Activated CD4-positive, alpha-beta T cell treated with anti-CD3 and anti-CD28 coated beads for 1 hour (primary cell): ENCODE results near the gene CDK8.
"Not testable (repeated sequence)": the region's sequence is repeated elsewhere in the genome, so short reads cannot be mapped to it uniquely, and the experiment has no call there.

Source experiments
- DNase-seq: peaks from one replicate; pipeline ENCODE4 v3.0.0-alpha.2; 2020

Gene CDK8

DNA sequence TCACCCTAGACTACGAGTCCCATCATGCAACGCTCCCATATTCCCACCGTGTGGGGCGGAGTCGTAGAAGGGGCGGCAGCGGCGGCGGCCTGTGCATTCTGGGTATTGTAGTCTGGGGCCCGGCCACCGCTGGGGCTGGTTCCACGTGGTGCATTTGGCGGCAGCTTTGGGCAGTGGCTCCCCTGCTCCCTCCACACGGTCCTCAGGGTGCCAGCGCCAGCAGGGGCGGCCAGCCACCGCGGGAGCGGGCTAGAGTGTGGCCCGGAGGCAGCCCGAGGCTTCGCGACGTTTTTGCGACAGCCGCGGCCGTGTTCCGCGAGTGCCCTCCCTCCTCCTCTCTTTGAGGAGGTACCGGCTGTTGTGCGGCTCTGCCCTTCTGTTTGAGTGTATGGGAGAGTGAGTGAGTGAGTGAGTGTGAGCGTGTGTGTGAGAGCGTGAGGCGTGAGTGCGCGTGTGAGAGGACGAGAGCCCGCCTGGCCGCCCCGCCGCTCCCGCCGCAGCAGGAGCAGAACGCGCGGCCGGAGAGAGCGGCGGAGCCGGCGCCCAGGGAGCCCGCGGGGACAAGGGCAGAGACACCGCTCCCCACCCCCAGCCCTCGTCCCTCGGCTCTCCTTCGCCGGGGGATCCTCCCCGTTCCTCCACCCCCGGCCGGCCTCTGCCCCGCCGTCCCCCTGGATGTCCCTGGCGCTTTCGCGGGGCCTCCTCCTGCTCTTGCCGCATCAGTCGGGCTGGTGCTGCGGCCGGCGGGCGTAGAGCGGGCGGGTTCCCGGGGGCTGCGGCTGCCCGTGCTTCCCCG, at the start of gene CDK8:
TSS of gene CDK8 (plus strand) at position 343 of the 796 bp plus-strand sequence. CDS start 513 bp downstream, outside the sequence.
- DNase-seq, result peak; percentile 79

DNA sequence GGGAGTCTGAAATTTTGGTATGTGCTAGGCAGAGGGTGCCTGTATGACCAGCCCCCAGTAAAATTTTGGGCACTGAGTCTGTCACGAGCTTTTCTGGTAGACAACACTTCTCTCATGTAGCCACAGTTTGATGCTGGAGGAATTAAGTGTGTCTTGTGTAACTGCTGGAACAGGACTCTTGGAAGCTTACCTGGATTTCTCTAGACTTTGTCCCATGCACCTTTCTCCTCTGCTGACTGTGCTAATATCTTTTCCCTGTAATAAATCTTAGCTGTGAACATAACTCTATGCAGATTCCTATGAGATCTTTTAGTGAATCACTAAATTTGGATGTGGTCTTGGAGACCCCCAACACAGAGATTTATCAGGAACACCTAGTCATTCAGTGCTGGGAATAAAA, 45.6 kb upstream of the CDK8 start:
- DNase-seq, result no peak

DNA sequence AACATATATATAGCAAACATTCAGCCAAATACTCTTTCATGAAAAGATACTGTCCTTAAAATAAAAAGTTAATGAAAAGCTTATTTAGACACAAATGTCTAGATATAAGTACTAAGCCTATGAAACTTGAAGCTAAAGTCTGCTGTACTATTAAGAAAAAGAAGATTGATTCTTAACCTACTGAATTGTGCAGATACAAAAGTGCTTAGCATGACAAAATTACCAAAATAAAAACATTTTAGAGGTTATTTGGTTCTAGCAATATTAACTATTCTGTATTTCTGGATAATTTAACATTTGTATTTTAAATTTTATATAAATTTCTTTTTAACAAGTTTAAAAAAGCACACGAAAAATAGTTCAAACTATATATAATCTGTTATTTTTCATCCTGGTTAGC, 40.6 kb upstream of the CDK8 start:
- no peak for DNase-seq

DNA sequence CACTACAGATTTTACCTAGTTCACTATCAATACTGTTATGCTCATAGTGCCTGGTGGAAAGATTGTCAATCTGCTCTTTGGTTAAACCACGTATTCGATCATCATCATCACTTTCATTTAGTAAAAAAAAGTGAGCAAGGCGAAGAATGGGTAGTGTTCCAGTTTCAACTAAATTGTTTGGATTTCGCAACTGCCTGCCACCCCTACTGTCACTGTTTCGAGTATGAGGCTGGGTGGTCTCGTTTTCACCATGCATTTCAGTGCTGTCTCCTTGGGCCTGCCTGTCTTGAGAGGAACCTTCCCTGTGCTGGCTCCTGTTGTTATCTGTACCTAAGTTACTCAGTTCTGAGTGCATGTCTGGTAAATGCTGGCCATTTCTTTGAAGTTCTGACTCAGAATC, 39.9 kb upstream of the CDK8 start:
- no peak for DNase-seq

DNA sequence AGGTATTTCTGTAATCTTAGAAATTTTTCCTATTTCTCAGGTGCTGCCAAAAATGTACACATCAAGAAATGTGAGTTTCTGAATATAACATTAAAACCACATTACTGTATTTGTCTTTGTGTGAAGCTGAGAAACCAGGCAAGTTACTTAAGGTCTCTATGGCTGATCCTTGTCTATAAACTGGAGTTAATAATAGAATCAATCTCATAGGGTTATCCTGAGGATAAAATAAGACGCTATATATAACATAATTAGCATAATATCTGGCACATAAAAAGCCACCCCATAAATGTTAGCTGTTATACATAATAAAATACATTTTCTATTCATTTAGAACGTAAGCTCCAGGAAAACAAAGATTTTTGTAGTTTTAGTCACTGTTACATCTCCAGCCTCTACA, 37.9 kb upstream of the CDK8 start:
- DNase-seq, result no peak

DNA sequence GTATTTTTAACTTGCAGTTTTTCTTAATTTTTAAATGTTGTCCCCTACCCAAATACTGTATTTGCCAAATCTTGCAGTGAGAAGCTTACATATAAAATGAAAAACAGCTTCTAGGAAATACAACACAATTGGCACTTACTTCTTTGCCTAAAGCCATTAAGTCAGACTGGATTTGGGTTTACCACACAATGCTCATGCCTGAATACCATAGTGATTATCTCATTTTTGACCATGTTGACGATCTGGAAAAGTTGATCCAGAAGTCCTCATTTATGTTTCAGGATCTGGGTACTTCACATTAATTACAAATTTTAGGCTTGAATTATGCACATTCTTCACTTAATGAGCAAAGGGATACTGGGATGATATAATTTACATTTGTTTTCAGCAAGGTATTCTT, 34.2 kb upstream of the CDK8 start:
- DNase-seq, result no peak

DNA sequence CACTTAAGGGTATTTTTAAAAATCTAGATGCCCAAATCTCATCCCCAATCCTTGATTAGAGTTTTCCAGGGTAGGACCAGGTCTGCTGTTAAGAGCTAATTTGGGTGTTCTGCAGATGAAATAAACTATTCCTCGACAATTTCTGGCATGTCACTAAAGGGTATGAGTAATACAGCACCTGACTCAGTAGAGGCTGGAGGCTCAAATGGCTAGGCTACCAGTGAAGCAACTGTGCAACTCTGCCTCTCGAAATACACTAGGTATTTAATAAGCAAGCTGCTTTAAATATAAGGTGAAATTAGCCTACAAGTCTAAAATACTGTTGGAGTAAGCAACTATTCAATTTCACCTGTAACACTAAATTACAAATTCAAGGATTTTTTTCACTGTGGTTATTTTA, 33.4 kb upstream of the CDK8 start:
- DNase-seq, result no peak

DNA sequence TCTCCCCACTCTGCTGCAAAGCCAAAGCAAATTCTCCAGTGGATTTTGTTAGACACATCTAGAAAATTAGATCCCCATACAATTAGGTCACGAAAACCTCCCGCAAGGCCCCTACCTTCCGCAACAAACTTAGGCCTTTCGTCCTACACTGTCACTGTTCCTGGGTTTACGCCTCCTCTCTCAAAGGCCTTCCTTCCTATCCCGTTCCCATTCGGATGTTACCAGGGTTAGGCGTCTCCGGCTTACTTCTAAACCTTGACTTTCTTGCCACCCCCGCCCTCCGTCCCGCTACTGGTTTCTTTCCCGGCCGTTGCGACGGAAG, 32.6 kb upstream of the CDK8 start:
- DNase-seq, result no peak

DNA sequence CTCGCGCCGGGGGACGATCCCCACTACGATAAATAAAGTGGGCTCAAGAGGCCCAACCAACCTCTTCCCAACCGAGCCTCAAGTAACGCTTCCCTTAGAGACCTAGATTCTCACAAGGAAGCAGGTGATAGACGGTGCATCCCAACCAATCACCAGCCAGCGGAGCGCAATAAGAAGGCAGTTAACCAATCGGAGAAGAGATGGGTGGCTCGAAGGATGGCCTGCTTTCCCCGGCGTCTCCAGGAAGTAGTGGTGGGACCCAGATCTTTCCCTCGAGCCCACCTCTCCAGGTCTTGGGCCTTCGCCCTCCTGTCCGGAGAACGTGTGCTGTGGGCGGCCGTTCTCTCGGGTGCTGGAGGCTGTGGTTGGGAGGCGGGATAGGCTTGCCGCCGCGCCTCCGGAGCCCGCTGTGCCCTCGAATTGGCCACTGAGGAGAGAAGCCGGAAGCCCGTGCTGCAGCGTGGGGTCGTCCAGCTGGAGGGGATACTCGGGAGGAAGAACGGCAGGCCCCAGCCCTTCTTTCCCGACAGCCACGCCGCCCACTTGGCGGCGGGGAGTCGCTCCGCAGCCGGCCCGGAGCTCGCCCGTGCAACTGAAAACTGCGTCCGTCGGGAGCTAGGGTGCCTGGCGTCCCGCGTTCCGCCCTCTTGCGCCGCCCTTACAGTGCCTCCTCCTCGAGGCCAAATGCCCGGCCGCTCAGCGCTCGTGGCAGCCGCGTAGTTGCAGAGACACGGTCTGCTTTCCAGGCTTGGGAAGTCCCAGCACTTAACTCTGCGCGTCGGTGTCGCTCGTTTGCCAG, 32.0 kb upstream of the CDK8 start, which contains the start of gene RNF6:
TSS of gene RNF6 (minus strand) at position 594 of the 799 bp plus-strand sequence. CDS start 2,665 bp downstream, outside the sequence.
- DNase-seq, result peak; percentile 75

DNA sequence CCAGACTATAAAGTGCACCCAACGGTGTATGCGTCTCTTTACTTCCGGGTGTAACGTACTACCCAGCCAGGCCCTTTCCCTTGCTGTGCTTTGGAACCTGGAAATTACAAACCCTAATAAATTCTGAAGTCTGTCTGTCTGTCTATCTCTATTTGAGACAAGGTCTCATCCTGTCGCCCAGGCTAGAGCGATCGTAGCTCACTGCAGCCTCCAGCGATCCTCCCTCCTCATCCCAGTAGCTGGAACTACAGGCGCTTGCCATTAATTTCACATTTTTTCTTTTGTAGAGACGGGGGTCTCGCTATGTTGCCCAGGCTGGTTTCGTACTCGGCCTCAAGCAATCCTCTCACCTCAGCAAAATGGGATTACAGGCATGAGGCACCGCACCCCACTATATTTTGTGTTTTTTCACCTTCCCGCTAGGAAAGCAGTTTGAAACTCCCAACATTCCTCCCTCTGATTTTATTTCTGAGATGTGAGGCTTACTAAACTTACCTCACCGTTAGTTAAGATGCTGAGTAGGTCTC, 31.3 kb upstream of the CDK8 start:
- no peak for DNase-seq

DNA sequence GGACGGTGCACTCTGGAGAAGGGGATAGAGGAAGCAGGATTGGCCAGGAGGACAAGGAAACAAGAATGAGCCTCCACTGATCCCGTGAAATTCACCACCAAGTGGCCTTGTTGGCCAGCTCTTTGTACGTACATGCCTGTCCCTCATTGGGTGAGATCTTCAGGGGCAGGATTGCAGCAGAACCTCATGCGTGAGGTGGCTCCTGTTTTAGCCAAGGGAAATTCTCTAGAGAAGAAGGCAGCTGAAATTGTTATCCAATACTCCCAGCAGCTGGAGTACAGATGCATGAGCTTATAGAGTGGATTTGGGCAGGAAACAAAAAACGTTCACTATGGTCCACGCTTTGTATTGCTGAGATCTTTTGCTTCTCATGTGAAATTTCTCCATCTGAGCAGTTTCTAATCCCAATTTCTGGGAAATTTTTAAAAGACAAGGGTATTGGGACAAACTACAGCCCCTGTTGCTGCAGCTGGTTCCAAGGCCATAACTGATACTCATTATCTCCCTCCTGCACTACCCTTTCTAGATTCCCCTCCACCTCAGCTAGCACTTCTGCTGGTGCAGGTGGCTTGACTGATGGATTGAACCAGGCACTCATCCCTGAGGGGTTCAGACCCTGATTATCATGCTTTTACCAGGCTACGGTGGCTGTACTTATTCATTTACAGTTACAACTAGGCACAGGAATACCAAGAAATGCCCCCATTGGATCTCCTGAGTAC, 27.9 kb upstream of the CDK8 start:
- DNase-seq, result no peak

DNA sequence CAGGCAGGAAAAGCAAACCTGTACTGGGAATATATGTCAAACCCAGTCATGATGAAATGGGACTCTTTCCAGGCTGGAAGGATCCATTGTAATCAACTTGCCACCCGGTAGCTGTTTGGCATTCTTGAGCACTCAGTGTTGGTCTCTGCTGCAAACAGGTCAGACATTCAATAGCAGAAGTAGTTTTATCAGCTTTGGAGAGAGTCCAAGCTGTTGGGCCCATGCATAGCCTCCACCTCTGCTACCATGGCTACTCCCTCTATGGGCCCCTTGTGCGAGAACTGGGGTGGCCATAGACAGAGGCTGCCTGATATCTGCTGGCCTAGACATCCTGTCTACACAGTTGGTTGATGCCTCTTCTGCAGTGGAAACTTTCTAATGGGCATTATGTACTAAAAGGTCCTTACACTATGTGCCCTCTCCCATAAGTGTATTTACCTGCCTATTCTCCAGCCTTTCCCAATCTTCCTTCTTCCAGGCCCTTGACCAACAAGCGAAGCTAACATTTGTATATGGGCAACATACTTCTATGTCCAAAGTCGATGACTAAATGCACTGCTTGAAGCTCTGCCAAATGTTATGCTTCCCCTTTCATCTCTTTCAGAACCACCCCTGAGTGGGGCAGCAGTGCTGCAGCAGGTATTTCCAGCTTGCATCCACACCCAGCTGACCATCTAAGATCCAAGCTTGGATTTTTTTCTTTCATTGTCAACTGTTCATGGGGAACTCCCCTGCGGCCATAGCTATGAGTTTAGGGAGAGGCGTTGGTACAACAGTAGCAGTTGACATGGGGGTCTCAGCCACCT, 26.6 kb upstream of the CDK8 start:
- no peak for DNase-seq

DNA sequence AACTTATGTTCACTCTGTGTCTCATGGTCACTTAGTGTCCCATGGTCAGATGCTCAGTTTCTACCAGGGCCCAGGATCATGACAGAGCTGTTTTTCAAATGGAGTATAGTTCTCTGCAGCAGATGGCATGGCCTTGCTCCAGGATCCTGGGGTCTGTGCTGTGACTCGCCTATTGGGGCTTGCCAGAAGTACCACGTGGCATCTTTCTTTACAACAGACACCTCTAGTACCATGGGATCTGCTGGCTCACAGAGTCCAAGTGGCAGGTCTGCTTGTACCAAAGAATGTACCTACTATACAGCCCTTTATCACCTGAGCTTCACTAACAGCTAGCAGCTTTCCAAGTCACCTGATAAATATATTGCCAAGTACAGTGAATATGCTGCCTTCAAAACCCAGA, 25.8 kb upstream of the CDK8 start:
- DNase-seq, result no peak

DNA sequence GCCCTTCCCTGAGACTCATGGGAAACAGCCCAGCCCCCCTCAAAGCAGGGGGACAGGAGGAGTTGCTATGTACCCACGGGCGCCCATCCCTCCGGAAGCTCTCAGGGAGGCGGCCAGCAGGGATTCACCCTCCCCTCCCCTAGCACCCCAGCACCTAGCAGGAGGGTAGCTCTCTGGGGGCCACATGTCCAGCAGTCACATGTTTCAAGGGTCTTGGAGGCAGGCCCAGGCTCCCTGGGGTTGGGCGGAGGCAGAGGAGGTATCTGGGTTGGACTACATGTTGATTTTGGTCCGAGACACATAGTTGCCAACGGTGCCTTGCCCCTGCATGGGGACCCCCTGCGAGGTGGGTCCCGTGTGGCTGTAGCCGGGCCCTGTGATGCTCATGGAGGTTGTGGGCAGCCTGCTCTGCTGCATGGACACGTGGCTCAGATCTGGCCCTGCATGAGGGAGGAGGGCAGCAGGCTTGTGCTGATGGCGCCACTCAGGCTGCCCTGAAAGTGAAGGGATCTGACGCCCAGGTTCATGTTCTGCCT, 24.8 kb upstream of the CDK8 start:
- DNase-seq, result no peak

DNA sequence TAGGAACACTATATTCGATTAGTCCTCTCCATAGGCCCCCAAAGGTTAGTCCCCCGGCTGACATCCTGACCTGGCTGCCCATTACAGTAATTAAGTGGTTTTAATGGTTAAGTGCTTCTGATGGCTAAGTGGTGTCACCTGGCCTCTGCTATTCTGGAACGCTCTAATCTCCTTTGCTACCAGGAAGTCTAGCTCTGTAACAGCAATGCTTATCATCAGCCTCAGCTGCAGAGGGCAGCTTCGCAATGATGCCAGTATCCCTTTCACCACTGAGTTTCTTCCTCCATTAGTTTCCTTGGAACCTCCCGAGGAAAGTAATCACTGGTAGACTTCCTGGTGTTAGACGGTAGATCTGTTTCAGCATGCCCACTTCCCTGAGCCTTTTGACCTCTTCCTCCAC, 23.2 kb upstream of the CDK8 start:
- DNase-seq, result no peak

DNA sequence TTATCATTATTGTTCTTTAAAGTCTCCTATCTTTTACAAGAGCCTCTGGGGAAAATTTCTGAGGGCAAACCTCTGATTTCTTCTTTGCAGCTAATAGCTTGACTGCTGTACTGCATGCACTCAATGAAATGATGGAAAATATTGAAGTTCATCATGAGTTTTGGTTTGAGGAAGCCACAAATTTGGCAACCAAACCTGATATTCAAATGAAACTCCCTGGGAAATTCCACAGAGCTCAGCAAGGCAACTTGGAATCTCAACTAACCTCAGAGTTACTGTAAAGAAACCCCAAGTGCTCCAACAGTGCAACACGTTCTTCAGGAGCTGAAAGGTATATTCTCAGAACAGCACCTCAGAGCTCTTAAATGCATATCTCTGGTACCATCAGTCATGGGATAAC, 17.6 kb upstream of the CDK8 start:
- no peak for DNase-seq

DNA sequence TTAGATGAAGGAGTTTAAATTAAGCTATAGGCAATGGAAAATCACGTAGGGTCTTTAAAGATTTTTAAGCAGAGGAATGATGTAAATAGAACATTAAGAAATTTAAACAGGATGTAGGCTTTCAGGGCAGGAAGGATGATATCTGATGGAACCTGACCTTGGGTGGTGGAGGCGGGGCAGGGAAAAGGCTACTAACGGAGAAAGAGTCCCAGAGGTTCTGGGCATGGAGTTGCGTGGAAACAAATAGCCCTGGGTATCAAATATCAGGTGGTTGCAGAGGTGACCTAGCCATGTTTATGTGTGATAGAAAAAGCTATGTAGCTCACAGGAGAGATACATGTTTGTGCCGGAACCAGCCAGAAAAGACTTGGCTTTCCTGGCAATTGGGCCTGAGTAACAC, 7.8 kb upstream of the CDK8 start:
- no peak for DNase-seq

DNA sequence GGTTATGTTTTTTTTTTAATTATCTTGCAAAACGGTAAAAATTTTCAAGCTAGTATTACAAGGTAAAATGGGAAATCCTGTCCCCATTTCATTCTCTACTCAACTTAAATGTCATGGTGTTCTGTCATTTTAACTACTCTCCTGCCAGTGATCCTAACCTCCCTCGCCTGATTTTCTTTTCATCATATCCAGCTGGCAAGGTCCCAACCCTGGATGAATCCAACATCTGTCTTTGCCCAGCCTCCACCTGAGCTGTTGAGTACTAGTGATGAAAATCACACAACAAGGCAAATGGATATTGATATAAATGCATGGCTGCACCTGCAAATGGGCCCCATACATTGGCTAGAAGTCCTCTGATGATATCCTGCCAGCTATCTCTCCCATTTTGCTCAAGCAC, 6.9 kb upstream of the CDK8 start:
- DNase-seq, result no peak

DNA sequence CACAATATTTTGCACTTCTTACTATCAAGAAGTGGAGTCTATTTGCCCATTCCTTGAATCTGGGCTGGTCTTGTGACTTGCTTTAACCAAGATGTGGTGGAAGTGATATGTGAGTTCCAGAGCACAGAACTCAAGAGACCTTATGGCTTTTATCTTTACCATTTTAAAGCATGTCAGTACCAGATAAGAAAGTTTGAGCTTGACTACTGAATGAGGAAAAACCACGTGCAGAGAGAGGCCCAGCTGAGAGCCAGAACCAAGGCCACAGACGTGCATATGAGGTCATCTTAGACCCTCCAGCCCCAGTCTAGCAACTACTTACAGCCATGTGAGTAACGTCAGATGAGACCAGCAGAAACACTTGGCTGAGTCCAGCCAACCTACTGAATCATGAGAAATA, 6.3 kb upstream of the CDK8 start:
- no peak for DNase-seq

DNA sequence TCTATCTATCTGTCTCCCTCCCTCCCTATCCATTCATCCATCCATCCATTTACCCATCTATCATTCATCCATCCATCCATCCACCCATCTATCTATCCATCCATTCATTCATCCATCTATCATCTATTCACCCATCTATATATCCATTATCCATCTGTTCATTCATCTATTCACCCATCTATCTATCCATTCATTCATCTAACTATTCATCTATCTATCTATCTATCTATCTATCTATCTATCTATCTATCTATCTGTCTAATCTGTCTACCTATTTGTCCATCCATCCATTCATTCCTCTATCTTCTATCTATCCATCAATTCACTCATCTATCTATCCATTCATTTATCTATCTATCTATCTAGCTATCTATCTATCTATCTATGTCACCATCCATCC, 4.4 kb upstream of the CDK8 start:
- no peak for DNase-seq

DNA sequence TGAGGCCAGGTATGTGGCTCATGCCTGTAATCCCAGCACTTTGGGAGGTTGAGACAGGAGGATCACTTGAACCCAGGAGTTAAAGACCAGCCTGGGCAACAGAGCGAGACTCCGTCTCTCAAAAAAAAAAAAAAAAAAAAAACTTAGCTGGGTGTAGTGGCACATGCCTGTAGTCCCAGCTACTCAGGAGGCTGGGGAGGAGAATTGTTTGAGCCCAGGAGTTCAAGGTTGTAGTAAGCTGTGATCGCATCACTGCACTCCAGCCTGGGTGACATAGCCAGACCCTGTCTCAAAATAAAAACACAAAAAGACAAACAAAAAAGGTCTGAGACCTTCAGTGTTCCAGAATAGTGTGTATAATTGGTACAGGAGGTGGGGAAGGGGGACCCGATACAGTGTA, 1.9 kb upstream of the CDK8 start:
- not testable (repeated sequence) for DNase-seq

DNA sequence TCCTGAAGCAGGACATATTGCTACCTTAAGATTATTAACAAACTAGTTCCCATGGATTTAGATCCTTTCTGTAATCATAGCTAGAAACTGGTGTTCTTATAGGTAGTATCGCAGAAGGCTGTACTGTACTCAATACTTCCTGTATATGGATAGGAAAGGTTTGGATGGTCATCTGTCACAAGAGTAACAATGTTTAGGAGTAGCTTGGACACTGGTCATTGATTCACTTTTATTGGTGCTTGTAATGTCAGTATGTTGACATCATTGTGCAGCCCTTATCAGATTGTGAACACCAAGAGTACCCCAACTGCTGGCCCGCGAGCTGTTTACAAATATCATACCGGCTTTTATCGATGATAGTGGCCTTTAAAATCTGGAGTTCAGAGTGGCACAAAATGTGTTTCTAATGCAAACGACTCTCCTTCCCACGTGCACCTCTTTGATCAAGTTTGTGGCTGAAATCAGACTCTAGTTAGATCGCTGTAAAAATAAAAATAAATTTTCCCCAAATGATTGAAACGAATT, 605 bp upstream of the CDK8 start:
- DNase-seq, result no peak
